HG03378 (cell line): ENCODE results near the gene AFAP1L1.

Experiments used
- ATAC-seq: cut with Tn5 transposase; IDR thresholded peaks from one replicate; pipeline ENCODE4 v1.9.1; 2021; ENCODE audit warnings: mild to moderate bottlenecking, moderate library complexity; ENCODE audit not compliant: unreplicated experiment

Gene AFAP1L1

DNA sequence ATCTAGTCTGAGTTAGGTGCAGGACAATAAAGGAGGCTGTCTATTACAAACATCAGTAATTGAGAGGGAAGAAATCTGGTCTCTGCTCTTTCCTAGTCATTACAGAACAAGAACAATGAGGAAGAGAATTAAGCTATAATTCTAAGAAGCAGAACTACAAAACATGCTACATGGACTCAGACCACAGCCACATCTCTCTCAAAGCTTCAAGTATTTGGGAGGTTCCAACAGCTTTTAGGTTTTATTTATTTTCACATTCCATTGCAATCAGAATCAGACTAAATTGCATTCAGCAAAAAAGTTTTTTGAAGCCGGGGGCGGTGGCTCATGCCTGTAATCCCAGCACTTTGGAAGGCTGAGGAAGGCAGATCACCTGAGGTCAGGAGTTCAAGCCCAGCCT lies 72.5 kb downstream of the AFAP1L1 start:
- no peak for ATAC-seq

DNA sequence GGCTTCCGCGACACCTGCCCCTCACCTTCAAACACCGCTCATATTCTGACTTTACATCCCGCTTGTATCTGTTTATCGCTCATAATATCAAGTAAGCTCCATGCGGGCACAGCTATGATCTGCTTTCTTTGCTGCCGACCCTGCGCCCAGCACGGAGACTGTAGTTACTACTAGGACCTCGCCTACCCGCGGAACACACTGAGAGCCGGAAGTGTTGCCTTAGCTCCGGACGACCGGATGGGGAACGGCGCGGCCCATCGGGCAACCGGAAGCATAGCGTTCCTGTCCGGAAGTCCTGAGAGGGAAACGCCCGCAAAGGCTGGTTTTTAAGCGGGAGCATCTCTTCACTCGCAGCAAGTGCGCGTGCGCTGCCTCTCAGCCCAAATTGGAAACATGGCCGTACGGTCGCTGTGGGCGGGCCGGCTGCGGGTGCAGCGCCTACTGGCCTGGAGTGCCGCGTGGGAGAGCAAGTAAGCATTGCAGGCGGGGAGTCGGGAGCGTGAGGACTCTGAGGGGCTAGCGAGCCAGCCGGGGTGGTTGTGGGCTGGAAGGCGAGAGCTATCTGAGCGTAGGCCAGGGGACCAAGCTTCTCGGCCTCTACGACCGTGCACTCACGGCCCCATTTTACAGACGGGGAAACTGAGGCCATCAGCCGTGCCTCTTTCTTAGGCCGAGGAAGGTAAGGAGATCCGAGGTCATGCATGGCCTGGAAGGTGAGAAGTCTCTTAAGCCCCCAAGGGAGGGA lies 73.7 kb downstream of the AFAP1L1 start, which contains the start of gene GRPEL2:
TSS of gene GRPEL2 (plus strand) at position 353 of the 745 bp plus-strand sequence. CDS start at position 394, 41 bp downstream.
- peak; percentile 92 for ATAC-seq

DNA sequence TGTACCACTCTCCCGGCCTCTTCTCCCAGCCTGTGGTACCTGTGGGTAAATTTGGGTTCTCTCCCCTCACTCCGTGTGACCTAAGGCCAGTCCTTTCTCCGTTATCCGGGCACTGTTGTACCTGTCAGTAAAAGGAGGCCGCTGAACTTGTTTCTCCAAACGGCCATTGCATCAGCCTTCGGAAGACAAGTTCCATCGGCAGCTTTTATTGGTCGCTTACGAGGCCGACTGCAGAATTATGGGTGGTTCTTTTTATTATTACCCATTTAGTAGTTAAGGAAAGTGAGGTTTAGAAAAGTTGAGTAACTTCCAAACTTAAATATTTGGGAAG lies 74.2 kb downstream of the AFAP1L1 start:
- no peak for ATAC-seq

DNA sequence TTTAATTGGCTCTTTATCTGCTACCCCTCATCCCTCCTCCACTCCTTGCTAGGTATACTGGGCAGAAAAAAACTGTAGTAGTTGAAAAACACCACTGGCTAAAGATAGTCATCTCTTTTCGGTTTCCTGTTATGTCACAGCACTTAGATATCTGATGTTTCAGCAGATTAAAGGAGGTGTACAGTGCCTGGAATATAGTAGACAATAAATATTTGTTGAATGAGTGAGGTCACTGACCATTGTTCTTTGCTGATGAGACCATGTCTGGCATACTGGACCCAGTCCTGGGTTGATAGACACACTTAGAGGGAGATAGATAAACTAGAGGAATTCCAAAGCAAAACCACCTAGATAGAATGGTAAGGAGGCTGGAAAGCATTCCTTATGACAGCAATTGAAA lies 76.9 kb downstream of the AFAP1L1 start:
- no peak for ATAC-seq

DNA sequence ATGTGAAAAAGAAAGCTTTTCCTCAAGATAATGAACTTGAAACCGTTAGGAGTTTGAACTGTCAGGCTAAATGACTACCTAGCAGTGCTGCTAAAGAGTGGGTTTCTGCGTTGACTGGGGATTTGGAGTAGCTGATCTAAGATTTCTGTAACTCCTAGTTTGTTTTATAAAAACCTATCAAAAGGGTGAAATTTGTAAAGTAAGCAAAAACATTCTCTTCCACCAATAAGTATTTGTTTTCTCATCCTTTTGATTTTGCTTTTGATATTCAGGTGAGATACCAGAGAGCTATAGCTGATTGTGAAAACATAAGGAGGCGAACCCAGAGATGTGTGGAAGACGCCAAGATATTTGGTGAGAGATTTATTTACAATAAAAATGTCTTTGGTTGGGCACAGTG lies 77.7 kb downstream of the AFAP1L1 start:
- no peak for ATAC-seq

DNA sequence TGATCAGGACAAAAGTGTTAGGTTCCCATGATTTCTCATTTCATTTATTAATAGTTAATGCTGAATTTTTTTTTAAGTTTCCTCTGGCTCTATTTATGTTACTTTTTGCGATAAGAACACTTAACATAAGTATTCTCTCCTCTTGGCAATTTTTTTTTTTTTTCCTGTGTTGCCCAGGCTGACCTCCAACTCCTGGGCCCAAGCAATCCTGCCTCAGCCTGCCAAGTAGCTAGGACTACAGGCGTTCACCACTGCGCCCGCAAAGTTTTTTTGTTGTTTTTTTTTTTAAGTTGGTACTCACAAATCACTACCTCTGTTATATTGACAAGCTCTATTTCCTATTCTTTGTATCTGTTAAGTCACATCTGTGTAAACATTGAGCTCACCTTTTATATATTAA lies 80.5 kb downstream of the AFAP1L1 start:
- no peak for ATAC-seq

DNA sequence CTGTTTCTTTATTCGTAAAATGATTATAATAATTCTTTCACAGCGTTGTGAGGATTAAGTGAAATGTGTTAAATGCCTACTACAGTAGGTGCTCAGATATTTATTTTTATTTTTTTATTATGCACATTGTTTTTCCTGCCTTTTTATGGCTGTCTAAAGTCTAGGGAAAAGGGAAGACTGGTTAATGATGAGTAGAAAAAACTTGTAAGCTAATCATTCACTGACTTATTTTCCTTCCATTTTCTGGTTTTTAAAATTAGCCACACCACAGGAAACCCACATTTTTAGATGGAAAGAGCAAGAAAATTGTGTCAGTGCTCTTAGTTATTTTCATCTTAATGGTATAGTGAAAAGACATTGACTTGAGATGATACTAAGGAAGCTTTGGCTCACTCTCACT lies 82.3 kb downstream of the AFAP1L1 start:
- no peak for ATAC-seq

DNA sequence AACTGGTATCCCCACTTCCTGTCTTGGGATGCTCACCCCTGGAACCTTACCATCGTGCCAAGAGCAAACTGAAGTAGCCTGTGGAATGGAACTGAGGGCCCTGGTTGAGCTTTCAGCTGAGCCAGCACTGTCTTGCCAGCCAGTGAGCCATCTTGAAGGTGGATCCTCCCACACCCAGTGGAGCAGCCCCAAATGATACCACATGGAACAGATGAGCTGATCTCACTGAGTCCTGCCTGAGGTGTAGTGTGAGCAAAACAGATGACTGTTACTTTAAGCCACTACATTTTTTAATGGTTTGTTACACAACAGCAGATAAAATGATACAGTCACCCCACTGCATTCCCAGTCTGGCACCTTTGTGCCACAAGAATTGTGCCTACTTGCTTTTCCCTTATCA lies 84.0 kb downstream of the AFAP1L1 start:
- no peak for ATAC-seq

DNA sequence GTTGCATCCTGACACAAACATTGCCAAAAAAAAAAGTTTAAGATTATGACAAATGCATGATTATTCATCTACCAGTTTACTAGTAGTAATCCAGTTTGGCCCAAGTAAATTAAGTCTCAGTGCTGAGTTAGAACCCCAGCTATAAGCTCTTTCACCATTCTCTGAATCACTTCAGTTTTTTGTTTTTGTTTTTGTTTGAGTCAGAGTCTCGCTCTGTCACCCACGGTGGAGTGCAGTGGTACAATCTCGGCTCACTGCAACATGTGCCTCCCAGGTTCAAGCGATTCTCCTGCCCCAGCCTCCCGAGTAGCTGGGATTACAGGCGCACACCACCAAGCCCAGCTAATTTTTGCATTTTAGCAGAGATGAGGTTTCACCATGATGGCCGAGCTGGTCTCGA lies 84.7 kb downstream of the AFAP1L1 start:
- ATAC-seq: no peak

DNA sequence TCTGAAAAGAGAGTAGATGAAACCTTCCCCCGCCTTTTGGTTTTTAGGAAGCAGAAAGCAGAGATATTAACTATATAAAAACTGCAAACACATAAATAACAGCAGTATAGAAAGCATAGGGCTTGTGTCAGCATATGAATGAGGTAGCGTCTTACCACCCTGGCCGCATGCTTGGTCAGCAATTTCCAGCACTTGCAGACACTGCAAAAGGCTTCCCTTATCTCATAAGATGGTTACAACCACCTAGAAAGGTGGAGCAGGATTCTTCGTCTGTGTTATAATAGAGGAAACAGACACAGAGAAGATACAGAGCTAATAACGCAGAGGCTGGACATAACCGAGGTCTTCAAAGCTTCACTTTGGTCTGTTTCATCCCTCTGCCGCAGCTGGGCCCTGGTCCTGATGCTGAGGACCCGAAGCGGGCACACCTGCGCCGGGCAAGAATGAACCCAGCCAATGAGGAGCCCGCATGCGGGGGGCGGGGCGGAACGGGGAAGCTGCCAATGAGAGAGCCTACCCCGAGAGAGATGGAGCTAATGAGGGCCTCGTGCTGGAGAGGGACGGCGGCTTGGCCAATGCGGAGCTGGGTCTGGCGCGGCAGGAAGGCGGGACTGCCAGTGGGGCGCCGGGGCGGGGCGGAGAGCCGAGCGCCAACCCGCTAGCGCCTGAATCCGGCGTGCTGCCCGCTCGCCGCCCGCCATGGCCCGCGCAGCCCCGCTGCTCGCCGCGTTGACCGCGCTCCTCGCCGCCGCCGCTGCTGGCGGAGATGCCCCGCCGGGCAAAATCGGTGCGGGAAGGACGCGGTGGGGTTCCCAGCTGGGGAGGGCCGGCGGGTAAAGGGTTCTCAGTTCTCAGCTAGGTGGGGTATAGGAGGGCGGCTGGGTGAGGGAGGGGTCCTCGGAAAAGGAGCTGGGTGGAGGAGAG lies 86.0 kb downstream of the AFAP1L1 start, which contains the start of gene PCYOX1L:
TSS of gene PCYOX1L (plus strand) at position 677 of the 924 bp plus-strand sequence. CDS start at position 700, 23 bp downstream.
- peak; percentile 97 for ATAC-seq

DNA sequence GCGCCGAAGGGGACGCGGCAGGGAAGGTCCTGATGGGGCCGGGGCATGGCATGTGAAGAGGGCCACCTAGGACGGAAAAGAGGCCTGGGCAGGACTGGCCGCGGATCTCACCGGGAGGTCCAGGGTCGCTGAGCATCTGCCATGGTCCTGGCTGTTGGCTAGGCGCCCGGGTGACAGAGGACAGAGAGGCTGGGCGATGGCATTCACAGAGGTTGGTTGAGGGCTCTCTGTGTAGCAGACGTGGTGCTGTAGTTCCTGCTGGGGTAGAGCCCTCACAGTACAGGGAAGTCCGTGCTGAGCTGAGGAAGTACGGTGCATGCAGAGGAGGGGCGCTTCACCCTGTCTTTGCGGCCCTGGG lies 86.6 kb downstream of the AFAP1L1 start:
- ATAC-seq: peak; percentile 2

DNA sequence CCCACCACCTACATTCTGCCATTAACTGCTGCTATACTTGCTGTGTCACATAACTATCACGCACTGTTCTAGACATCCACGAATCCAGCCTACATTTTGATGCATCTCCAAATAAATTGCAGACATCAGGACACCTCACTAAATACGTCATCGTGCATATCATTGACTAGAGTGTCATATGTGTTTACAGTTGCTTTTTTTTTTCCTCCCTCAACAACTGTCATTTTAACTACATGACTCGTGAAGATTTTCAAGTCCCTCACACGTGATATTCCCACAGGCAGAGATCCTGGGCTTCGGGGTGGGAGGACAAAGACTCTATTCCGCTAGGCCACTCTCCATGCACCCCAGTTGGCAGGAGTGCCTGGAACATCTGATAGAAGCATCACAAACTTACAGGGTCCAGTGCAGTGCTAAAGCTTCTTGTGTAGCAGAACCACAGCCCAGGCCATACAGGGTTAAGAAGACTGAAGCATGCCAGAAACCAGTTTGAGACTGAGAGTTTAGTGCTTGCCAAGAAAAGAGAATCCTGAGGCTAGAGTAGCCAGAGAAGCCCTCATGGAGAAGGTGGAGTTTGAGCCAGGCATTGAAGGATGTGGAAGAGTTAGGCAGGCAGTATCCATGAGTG lies 87.3 kb downstream of the AFAP1L1 start:
- no peak for ATAC-seq

DNA sequence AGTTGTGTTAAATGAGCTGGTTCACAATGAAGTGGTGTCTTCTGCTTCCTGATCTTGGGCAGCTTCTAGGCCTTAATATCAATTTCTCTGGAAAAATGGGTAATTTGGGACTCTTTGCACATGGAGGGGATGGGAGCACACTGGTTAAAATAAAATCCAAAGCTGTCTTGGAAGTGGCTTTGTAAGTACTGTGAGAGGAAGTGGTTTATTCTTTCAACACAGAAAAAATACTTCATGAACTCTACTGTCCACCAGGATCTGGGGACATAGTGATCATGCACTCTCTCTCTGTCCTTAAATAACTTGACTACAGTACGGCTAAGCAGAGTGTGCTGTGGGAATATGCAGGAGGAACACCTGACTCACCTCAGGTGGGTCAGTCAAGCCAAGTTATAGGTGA lies 88.6 kb downstream of the AFAP1L1 start:
- no peak for ATAC-seq

DNA sequence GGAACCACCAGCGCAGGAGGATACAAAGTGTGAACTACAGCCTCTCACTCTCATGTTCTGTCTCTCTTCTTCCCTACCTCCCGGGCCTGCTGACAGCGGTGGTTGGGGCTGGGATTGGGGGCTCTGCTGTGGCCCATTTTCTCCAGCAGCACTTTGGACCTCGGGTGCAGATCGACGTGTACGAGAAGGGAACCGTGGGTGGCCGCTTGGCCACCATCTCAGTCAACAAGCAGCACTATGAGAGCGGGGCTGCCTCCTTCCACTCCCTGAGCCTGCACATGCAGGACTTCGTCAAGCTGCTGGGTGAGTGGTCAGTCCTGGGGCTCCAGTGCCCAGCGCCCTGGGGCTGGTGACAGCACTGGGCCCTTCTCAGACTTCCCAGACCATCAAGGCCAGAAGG lies 90.9 kb downstream of the AFAP1L1 start:
- ATAC-seq: no peak

DNA sequence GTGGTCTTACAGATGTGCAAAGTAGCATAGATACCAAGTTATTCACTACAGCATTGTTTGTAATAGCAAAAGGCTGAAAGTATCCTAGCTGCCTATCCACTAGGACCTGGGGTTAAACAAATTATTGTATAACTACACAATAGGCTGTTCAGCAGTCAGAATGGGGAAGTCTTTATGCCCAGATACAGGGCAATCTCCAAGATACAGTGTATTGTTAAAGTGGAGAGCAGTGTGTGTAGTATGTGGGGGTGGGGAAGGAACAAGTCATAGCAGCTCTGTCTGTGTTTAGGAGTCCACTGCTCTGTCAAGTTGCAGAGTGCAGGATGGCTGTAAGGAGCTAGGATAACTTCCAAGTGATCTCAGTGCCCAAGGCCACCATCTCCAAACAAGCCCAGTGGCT lies 91.7 kb downstream of the AFAP1L1 start:
- no peak for ATAC-seq

DNA sequence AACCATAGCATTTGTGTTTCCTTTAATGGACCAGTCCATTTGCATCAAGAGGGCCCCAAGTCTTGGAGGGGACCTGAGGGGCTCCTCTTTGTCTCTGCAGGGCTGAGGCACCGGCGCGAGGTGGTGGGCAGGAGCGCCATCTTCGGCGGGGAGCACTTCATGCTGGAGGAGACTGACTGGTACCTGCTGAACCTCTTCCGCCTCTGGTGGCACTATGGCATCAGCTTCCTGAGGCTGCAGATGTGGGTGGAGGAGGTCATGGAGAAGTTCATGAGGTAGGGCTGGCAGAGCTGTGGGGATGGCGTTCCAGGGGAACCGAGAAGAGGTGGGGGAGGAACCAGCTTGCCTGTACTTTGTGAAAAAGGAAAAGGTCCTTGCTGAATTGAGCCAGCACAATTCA lies 92.3 kb downstream of the AFAP1L1 start:
- ATAC-seq: no peak

DNA sequence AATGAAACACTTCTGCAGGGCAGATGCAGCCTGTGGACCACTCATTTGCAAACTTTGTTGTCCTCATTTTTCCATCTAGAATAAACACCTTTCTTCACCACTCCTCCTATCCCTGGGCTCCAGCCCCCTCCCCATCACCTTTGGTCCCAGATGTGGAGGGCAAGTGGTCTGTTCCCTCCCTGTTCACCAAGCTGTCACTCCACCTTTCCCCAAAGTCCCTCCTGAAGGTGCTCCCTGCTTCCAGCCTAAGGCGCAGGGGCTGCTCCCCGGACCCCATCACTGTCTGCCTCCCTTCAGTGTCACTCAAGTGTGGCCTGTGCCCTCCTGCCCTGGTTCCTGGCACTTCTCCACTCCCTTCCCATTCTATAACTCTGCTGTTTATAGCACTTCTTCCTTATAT lies 93.1 kb downstream of the AFAP1L1 start:
- ATAC-seq: no peak

DNA sequence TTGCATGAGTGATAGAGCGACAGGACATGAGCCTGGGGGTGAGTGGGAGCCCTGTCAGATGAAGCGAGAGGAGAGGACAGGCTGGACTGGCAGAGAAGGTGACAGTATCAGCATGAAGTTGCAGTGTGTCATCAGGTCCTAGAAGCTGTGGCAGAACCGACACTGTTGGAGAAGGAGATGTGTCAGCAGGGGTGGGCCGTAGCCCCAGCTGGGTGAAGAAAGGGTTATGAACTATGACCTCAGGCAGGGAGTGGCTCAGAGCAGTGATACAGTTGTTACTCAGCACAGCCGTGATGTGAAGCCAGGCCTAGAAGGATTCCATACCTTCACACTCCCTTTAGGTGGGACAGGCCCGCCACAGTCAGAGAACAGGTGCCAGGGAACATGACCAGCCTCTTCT lies 93.8 kb downstream of the AFAP1L1 start:
- no peak for ATAC-seq

DNA sequence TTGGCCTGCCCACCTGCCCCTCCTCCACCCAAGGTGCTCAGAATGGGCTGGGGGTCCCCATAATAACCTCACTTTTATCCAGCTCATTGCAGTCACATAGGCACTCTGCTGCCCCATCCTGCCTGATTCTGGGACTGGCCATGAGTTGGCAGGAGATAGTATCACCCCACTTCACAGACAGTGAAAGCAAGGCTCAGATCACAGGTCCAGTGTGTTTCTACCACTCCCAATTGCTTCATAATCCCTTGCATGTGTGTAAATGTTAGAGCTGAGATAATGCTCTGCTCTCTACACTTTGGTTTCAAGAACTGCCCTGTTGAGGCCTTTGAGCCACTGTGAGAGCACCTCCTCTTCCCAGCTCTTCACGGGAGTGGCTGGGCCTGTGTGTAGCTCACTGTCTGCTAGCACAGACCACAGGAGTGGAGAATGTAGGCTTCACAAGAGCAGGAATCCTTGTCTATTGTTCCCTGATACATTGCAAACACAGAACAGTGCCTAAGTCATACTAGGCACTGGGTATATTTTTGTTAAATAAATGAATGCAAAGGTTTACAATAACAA lies 94.6 kb downstream of the AFAP1L1 start:
- ATAC-seq: no peak

DNA sequence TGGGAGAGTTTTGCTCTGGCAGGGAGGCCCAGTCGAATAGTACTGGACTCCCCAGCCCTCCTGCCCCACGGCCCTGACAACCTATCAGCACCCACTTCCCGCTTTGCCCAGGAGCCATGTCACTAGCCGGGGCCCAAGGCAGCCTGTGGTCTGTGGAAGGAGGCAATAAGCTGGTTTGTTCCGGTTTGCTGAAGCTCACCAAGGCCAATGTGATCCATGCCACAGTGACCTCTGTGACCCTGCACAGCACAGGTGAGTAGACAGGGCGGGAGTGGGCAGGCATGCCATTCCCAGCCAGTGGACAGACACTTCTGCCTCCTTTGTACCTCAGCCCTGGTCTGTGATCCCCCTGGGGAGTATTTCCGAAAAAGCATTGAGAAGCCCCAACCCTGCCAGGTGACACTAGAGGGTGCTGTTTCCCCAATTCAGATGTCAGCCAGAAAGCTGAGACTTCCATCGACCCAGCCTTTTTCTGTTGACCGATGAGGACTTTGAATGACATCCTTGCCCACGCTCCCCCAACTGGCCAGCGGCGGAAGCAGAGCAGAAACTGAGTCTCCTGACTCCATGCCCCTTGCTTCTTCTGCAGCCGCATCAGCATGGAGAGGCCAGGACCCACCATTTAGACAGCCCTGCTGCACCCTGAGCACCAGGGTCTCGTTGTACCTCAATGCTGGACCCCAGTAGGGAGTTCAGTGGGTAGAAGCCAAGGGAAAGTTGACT lies 95.8 kb downstream of the AFAP1L1 start:
- ATAC-seq: peak; percentile 72
